SK-N-SH (cell line): ENCODE data around the gene IGF2. TPM values are rescaled to one million over a fixed set of nuclear protein-coding genes. Genes with fewer than 3 reads are reported as not detected.

Experiments
- CTCF ChIA-PET: fragments of 300-600, 350-600 bp; formaldehyde crosslinking; extraction: SDS; loops from one replicate; lab custom pipeline; 2021; lab: Yijun Ruan, JAX
- POLR2A ChIA-PET: fragments of 350-600 bp; sonication (Branson Sonifier 250); formaldehyde crosslinking; extraction: SDS; loops from one replicate; lab custom pipeline; 2020; ENCODE audit warnings: antibody characterized with exemption, inconsistent platforms; lab: Yijun Ruan, JAX
- DNase-seq: peaks from one replicate; pipeline ENCODE4 v3.0.0; 2012
- H2AFZ ChIP-seq: fragments of 200-600 bp; sonication (generic); 2 replicates; pipeline ENCODE4 v1.8.1; 2016; ENCODE audit warnings: antibody characterized with exemption, mild to moderate bottlenecking, low read depth
- H3F3A ChIP-seq: fragments of 200-600 bp; sonication (generic); replicated peaks from 2 replicates; pipeline ENCODE3; 2016; ENCODE audit warnings: antibody characterized with exemption, mild to moderate bottlenecking; ENCODE audit not compliant: insufficient read depth
- H3K27ac ChIP-seq, 2 experiments: fragments of 200-500 bp in 1 of 2; fragments of 200-600 bp in 1 of 2; sonication (Bioruptor generic) in 1 of 2; sonication (generic), shearing (Covaris generic) in 1 of 2; 2 replicates each; pipeline versions ENCODE4 v1.5.1 to v1.6.1; 2014 to 2016; ENCODE audit warnings: low read depth in 2 of 2, inconsistent platforms in 1 of 2, low read length in 1 of 2, mild to moderate bottlenecking in 1 of 2, mixed read lengths in 1 of 2
- H3K27me3 ChIP-seq: fragments of 200-600 bp; sonication (generic), shearing (Covaris generic); 2 replicates; pipeline ENCODE4 v1.6.1; 2016; ENCODE audit warnings: mixed run types; ENCODE audit not compliant: insufficient read depth
- H3K36me3 ChIP-seq, 2 experiments: fragments of 200-500 bp in 1 of 2; fragments of 200-600 bp in 1 of 2; sonication (Bioruptor generic) in 1 of 2; sonication (generic) in 1 of 2; replicated peaks in 1 of 2; 2 replicates each; pipeline versions ENCODE3 to v1.5.1; 2014 to 2016; ENCODE audit warnings: low read length in 1 of 2, mild to moderate bottlenecking in 1 of 2; ENCODE audit not compliant: insufficient read depth in 2 of 2, control insufficient read depth in 1 of 2
- H3K4me1 ChIP-seq, 2 experiments: fragments of 200-500 bp in 1 of 2; fragments of 200-600 bp in 1 of 2; sonication (Bioruptor generic) in 1 of 2; sonication (generic), shearing (Covaris generic) in 1 of 2; 2 replicates each; pipeline versions ENCODE4 v1.5.1 to v1.6.1; 2014 to 2016; ENCODE audit warnings: low read depth in 1 of 2, low read length in 1 of 2, mixed run types in 1 of 2; ENCODE audit not compliant: insufficient read depth in 2 of 2, control insufficient read depth in 1 of 2
- H3K4me2 ChIP-seq: fragments of 200-600 bp; sonication (generic), shearing (Covaris generic); 2 replicates; pipeline ENCODE4 v1.6.1; 2017; ENCODE audit warnings: mixed run types
- H3K4me3 ChIP-seq, 2 experiments: fragments of 200-500 bp in 1 of 2; fragments of 200-600 bp in 1 of 2; sonication (Bioruptor generic) in 1 of 2; sonication (generic), shearing (Covaris generic) in 1 of 2; 2 replicates each; pipeline versions ENCODE4 v1.5.1 to v1.8.1; 2014 to 2016; ENCODE audit warnings: low read depth in 2 of 2, inconsistent platforms in 1 of 2, low read length in 1 of 2, mild to moderate bottlenecking in 1 of 2, mixed read lengths in 1 of 2, moderate library complexity in 1 of 2
- H3K79me2 ChIP-seq: fragments of 200-600 bp; sonication (generic); 2 replicates; pipeline ENCODE4 v1.8.1; 2017; ENCODE audit warnings: mild to moderate bottlenecking; ENCODE audit not compliant: insufficient read depth
- H3K9ac ChIP-seq: fragments of 200-600 bp; sonication (generic); 2 replicates; pipeline ENCODE4 v1.6.1; 2017; ENCODE audit warnings: mixed run types
- H3K9me2 ChIP-seq: fragments of 200-600 bp; sonication (generic); 2 replicates; pipeline ENCODE4 v1.6.1; 2017; ENCODE audit warnings: mixed run types
- H3K9me3 ChIP-seq: fragments of 200-600 bp; sonication (generic); 2 replicates; pipeline ENCODE4 v1.6.1; 2017; ENCODE audit warnings: mixed run types, mild to moderate bottlenecking, moderate library complexity
- H4K20me1 ChIP-seq: fragments of 200-600 bp; sonication (generic); 2 replicates; pipeline ENCODE4 v1.6.1; 2017; ENCODE audit warnings: mild to moderate bottlenecking, mixed run types; ENCODE audit not compliant: insufficient read depth
- ELF1 ChIP-seq: IDR thresholded peaks from 2 replicates; pipeline ENCODE4 v1.4.0; 2012
- EZH2phosphoT487 ChIP-seq: fragments of 200-600 bp; sonication (generic); IDR thresholded peaks from 2 replicates; pipeline ENCODE4 v1.6.1; 2017; ENCODE audit warnings: low read depth, mixed run types, mild to moderate bottlenecking, antibody characterized with exemption, moderate library complexity, borderline replicate concordance
- GATA2 ChIP-seq: sonication (generic); formaldehyde crosslinking; IDR thresholded peaks from 2 replicates; pipeline ENCODE4 v1.5.0; 2020; ENCODE audit warnings: mild to moderate bottlenecking, missing genetic modification reagents
- IRF3 ChIP-seq: fragments of 150-350 bp; IDR thresholded peaks from 2 replicates; pipeline ENCODE4 v1.6.1; 2016; ENCODE audit warnings: mild to moderate bottlenecking, low read depth, low read length
- JUND ChIP-seq: IDR thresholded peaks from 2 replicates; pipeline ENCODE4 v1.4.0; 2012
- MEF2A ChIP-seq: IDR thresholded peaks from 2 replicates; pipeline ENCODE4 v1.4.0; 2012; ENCODE audit warnings: low read depth, borderline replicate concordance
- MXI1 ChIP-seq: IDR thresholded peaks from 2 replicates; pipeline ENCODE4 v1.6.1; 2012; ENCODE audit warnings: mild to moderate bottlenecking, low read depth, low read length, improper control_type of control experiment
- NFIC ChIP-seq: IDR thresholded peaks from 2 replicates; pipeline ENCODE4 v1.4.0; 2012; ENCODE audit warnings: borderline replicate concordance
- NRF1 ChIP-seq: IDR thresholded peaks from 2 replicates; pipeline ENCODE4 v1.6.1; 2012; ENCODE audit warnings: low read depth, mild to moderate bottlenecking, low read length
- PBX3 ChIP-seq: IDR thresholded peaks from 2 replicates; pipeline ENCODE4; 2012
- RCOR1 ChIP-seq: fragments of 150-350 bp; IDR thresholded peaks from 2 replicates; pipeline ENCODE4 v1.6.1; 2017; ENCODE audit warnings: antibody characterized with exemption, low read length
- RXRA ChIP-seq: IDR thresholded peaks from 2 replicates; pipeline ENCODE4 v1.4.0; 2012; ENCODE audit warnings: low read depth, mild to moderate bottlenecking, borderline replicate concordance
- SIN3A ChIP-seq: IDR thresholded peaks from 2 replicates; pipeline ENCODE4 v1.6.1; 2012; ENCODE audit warnings: low read depth, mild to moderate bottlenecking, low read length, moderate library complexity, borderline replicate concordance
- SMC3 ChIP-seq: IDR thresholded peaks from 2 replicates; pipeline ENCODE4 v1.6.1; 2012; ENCODE audit warnings: low read depth, low read length, improper control_type of control experiment
- TAF1 ChIP-seq: IDR thresholded peaks from 2 replicates; pipeline ENCODE4 v1.6.1; 2012; ENCODE audit warnings: low read depth, mild to moderate bottlenecking, low read length, moderate library complexity, borderline replicate concordance
- YY1 ChIP-seq: IDR thresholded peaks from 2 replicates; pipeline ENCODE4 v1.4.0; 2012; ENCODE audit warnings: low read depth, mild to moderate bottlenecking
- WGBS: methylation state at CpG from one replicate; pipeline ENCODE4 v1.1.6; 2017; ENCODE audit warnings: low lambda C conversion rate; 5-methylcytosine and 5-hydroxymethylcytosine counted together
- polyA plus RNA-seq, 3 experiments: library from polyadenylated mRNA; depleted of rRNA; stranded (reverse); fragments of >200 nt; gene quantifications; 2 replicates each; pipeline ENCODE4 v1.2.3, GENCODE V29; 2012

The IGF2 gene
- polyA plus RNA-seq, 1 of the 3 experiments (the other 2 are of a cell fraction), result 0.05 TPM

- Histone ChIP-seq H3F3A (peaks cover 7% of the 10 kb centered on the region), H3K9ac (no peak overlapping the region), H3K9me3 (no peaks in the 10 kb centered on the region), H3K27ac (peak overlapping the region in 1 of 2 experiments; percentile 34; a peak in 1 of 4 replicates), H3K4me1 (peaks cover 0 to 17% of the 10 kb centered on the region in 2 experiments; a peak in 1 of 4 replicates), H3K36me3 (no peaks in the 10 kb centered on the region), H3K79me2 (no peaks in the 10 kb centered on the region), H3K9me2 (no peaks in the 10 kb centered on the region), H3K4me2 (no peak overlapping the region), H3K4me3 (peak overlapping the region in 1 of 2 experiments; percentile 41; a peak in 1 of 4 replicates), H2AFZ (no peak overlapping the region), H3K27me3 (peaks cover 37% of the 10 kb centered on the region), H4K20me1 (no peaks in the 10 kb centered on the region)
- WGBS, result 4% methylated on average over 25 of the region's 50 CpGs
- peak; percentile 95 for DNase-seq
- ChIA-PET CTCF (interaction anchor here (0.5 to 25.3 kb wide), 7 partner anchors 12 to 824 kb away, joined by 3 to 1098 read pairs (median 3); no protein-coding TSS in a partner anchor), POLR2A (interaction anchor here (0.6 to 1.9 kb wide), 6 partner anchors 10 to 184 kb away, joined by 3 to 6 read pairs (median 4); no protein-coding TSS in a partner anchor)
- no peak for TF ChIP-seq EZH2phosphoT487
- no peak for TF ChIP-seq MXI1
Measured at GRCh38 chr11:2137202-2138067, 1.8 kb downstream of the IGF2 start.

GRCh38 chr11:2136952-2137201 is 2.3 kb downstream of the IGF2 start:
- H4K20me1 ChIP-seq, result no peaks in the 10 kb centered on the region
- no peak for DNase-seq

GRCh38 chr11:2136209-2136951 is 2.8 kb downstream of the IGF2 start:
- peaks cover 28% of the 10 kb centered on the region for H3K27me3 ChIP-seq
- 83% methylated on average over 12 of the region's 24 CpGs for WGBS
- TF ChIP-seq NRF1 (no peak), PBX3 (no peak), IRF3 (no peak), RXRA (no peak), YY1 (no peak), JUND (no peak), NFIC (no peak), MXI1 (no peak), MEF2A (no peak), SIN3A (no peak), EZH2phosphoT487 (no peak), GATA2 (CRISPR knock-in tag) (no peak), SMC3 (no peak), TAF1 (no peak), ELF1 (no peak), RCOR1 (no peak)

More at GRCh38 chr11:2136952-2137201, 2.3 kb downstream of the IGF2 start:
- Histone ChIP-seq H3K9me3 (no peaks in the 10 kb centered on the region), H3K9ac (no peak overlapping the region), H3K4me1 (peaks cover 0 to 17% of the 10 kb centered on the region in 2 experiments; a peak in 1 of 4 replicates), H3K4me3 (peak overlapping the region in 1 of 2 experiments; percentile 41; a peak in 1 of 4 replicates), H3K79me2 (no peaks in the 10 kb centered on the region), H3K27ac (no peak overlapping the region), H3K27me3 (peaks cover 32% of the 10 kb centered on the region), H3K36me3 (no peaks in the 10 kb centered on the region), H3K9me2 (no peaks in the 10 kb centered on the region), H3F3A (peaks cover 2% of the 10 kb centered on the region), H3K4me2 (no peak overlapping the region), H2AFZ (no peak overlapping the region)
- CTCF ChIA-PET, result interaction anchor here (0.5 to 25.3 kb wide), 5 partner anchors 13 to 823 kb away, joined by 3 to 1098 read pairs (median 3); no protein-coding TSS in a partner anchor
- TF ChIP-seq RCOR1 (no peak), JUND (no peak)
- POLR2A ChIA-PET, result interaction anchor here (0.6 to 1.9 kb wide), 4 partner anchors 10 to 99 kb away, joined by 3 to 6 read pairs (median 4); no protein-coding TSS in a partner anchor
- WGBS, result 74% methylated on average over 7 of the region's 8 CpGs

More at GRCh38 chr11:2136209-2136951, 2.8 kb downstream of the IGF2 start:
- no peak for DNase-seq
- no peak overlapping the region; a peak in 1 of 4 replicates for H3K27ac ChIP-seq
- no peak overlapping the region for H2AFZ ChIP-seq
- peak overlapping the region in 1 of 2 experiments; percentile 41; a peak in 1 of 4 replicates for H3K4me3 ChIP-seq
- H4K20me1 ChIP-seq, result no peaks in the 10 kb centered on the region
- no peak overlapping the region for H3K9ac ChIP-seq
- no peak overlapping the region for H3K4me2 ChIP-seq
- H3K36me3 ChIP-seq, result no peaks in the 10 kb centered on the region
- H3K79me2 ChIP-seq, result no peaks in the 10 kb centered on the region
- ChIA-PET POLR2A (interaction anchor here (0.6 to 1.9 kb wide), 5 partner anchors 9 to 99 kb away, joined by 3 to 6 read pairs (median 4); no protein-coding TSS in a partner anchor), CTCF (interaction anchor here (0.7 to 25.3 kb wide), 6 partner anchors 13 to 254 kb away, joined by 3 to 1098 read pairs (median 3); no protein-coding TSS in a partner anchor)
- H3K9me3 ChIP-seq, result no peaks in the 10 kb centered on the region
- peaks cover 0 to 17% of the 10 kb centered on the region in 2 experiments; a peak in 1 of 4 replicates for H3K4me1 ChIP-seq
- no peaks in the 10 kb centered on the region for H3F3A ChIP-seq
- H3K9me2 ChIP-seq, result no peaks in the 10 kb centered on the region
